ENCODE data around the gene TRIM60.
"Not testable (repeated sequence)": the region's sequence is repeated elsewhere in the genome, so short reads cannot be mapped to it uniquely, and the experiment has no call there.

Gene TRIM60

DNA sequence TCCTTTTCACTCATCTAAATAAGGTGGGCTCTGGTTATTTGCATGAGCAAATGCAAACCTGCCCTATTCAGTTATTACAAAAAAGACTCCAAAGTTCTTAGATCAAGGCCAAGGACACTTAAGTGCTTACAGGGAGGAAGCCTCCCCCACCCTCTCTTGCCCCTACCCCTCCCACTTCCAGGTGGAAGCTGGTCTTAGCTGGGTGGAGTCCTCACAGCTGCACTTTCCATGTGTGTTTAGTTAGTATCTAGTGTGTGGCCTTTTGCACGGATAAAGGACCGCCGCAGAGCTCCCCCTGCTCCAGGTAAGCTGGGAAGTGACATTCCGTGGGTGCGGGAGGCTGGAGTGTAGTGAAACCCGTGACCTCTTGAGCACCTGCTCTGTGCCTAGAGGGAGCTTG, 21.8 kb downstream of the TRIM60 start, which contains the start of gene TRIM75:
Gene TRIM75 (plus strand): TSS at position 222 of the 400 bp plus-strand sequence. CDS start 5,282 bp downstream, outside the sequence.
- DNase-seq (ENCODE audit: low spot score): no peak

GRCh38 chr4:165055601-165056000, 23.8 kb downstream of the TRIM60 start:
- no peak for DNase-seq (ENCODE audit: low spot score)

- DNase-seq (ENCODE audit: low spot score): no peak
These were observed 26.9 kb downstream of the TRIM60 start for GRCh38 chr4:165058666-165059065.

DNA sequence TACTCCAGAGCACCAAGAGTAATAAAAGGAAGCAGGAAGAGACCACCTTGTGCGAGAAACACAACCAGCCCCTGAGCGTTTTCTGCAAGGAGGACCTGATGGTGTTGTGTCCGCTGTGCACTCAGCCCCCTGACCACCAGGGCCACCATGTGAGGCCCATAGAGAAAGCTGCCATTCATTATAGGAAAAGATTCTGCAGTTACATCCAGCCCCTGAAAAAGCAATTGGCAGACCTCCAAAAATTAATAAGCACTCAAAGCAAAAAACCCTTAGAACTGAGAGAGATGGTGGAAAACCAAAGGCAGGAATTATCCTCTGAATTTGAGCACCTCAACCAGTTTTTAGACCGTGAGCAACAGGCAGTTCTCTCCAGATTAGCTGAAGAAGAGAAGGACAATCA, 27.6 kb downstream of the TRIM60 start:
- DNase-seq (ENCODE audit: low spot score): no peak

DNA sequence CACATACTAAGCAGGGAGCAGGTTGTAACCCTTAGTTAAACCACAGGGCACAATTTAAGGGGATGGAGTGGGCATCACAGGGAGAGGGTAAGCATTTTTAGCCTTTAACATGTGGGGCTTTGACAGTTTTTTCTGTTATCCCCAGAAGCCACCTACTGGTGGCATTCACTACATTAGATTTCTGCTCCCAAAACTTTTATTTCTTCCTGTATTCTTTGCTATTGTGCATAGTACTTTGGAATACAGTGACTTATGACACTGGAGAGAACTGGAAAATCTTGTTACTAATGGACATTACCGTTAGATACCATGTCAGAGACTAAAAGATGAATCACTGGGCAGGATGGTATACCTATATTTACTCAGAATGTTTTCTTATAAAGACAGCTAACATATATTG, 29.1 kb downstream of the TRIM60 start:
- no peak for DNase-seq (ENCODE audit: low spot score)

GRCh38 chr4:165070560-165070959, 38.8 kb downstream of the TRIM60 start:
- no peak for DNase-seq (ENCODE audit: low spot score)

DNA sequence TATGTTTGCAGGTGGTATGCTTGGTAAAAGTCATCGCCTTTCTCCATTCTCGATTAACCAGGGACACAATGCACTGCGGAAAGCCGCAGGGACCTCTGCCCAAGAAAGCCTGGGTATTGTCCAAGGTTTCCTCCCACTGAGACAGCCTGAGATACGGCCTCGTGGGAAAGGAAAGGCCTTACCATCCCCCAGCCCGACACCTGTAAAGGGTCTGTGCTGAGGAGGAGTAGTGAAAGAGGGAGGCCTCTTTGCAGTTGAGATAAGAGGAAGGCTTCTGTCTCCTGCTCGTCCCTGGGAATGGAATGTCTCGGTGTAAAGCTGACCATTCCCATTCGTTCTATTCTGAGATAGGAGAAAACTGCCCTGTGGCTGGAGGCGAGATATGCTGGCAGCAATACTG, 41.5 kb downstream of the TRIM60 start:
- DNase-seq (ENCODE audit: low spot score): not testable (repeated sequence)

DNA sequence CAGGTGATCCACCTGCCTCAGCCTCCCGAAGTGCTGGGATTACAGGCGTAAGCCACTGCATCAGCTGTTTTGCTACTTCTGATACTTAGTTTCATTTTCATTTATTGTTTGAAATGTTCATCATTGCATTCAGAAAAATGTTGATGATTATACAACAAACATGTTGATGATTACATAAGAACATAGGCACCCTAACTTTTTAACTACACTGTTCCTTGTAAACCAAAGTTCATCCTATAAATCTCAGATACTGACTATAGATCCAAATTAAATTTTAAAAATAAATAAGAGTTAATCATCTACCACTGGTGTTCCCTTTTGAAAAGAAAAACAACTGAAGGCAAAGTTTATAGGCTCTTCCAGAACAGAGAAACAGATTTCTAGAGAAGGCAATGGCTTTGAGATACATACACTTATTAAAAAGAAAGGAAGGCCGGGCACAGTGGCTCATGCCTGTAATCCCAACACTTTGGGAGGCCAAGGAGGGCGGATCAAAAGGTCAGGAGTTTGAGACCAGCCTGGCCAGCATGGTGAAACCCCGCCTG, 45.3 kb downstream of the TRIM60 start:
- DNase-seq (ENCODE audit: low spot score): no peak

DNA sequence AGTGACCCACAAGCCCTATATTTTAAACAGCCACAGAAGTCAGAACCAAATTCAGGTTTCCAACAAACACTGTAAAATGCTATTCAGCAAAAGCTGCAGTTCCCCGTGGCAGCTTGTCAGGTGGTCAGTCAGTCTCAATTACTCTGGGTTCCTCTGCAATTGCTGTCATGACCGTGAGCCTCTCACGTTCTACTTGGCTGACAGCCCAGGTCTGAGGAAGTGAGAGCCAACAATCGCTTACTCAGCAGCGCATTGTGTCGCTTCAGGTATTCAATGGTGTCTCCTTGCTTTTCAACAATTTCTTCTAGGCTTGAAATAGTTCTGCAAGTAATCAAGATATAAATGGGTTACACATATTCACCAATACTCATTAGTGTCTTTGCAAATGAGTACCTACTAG, 47.7 kb downstream of the TRIM60 start:
- DNase-seq (ENCODE audit: low spot score): no peak

DNA sequence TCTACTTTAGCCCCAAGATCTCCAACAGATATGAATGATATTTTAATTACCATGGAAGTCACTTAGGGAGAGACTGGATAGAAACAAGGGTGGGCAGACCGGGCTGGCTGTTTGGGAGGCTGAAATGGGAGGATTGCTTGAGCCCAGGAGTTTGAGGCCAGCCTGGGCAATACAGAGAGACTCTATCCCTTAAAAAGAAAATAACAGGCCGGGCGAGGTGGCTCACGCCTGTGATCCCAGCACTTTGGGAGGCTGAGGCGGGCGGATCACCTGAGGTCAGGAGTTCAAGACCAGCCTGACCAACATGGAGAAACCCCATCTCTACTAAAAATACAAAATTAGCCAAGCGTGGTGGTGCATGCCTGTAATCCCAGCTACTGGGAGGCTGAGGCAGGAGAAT, 53.0 kb downstream of the TRIM60 start:
- not testable (repeated sequence) for DNase-seq (ENCODE audit: low spot score)

GRCh38 chr4:165085946-165086345, 54.1 kb downstream of the TRIM60 start:
- no peak for DNase-seq (ENCODE audit: low spot score)

GRCh38 chr4:165088366-165088765, 56.6 kb downstream of the TRIM60 start:
- no peak for DNase-seq (ENCODE audit: low spot score)
